HG03442 (cell line): ENCODE results near the gene TUBB2A.
"Not testable (repeated sequence)": the region's sequence is repeated elsewhere in the genome, so short reads cannot be mapped to it uniquely, and the experiment has no call there.

Experiments
- ATAC-seq: cut with Tn5 transposase; IDR thresholded peaks from one replicate; pipeline ENCODE4 v1.9.1; 2021; ENCODE audit warnings: mild to moderate bottlenecking, moderate library complexity; ENCODE audit not compliant: unreplicated experiment

The TUBB2A gene

DNA sequence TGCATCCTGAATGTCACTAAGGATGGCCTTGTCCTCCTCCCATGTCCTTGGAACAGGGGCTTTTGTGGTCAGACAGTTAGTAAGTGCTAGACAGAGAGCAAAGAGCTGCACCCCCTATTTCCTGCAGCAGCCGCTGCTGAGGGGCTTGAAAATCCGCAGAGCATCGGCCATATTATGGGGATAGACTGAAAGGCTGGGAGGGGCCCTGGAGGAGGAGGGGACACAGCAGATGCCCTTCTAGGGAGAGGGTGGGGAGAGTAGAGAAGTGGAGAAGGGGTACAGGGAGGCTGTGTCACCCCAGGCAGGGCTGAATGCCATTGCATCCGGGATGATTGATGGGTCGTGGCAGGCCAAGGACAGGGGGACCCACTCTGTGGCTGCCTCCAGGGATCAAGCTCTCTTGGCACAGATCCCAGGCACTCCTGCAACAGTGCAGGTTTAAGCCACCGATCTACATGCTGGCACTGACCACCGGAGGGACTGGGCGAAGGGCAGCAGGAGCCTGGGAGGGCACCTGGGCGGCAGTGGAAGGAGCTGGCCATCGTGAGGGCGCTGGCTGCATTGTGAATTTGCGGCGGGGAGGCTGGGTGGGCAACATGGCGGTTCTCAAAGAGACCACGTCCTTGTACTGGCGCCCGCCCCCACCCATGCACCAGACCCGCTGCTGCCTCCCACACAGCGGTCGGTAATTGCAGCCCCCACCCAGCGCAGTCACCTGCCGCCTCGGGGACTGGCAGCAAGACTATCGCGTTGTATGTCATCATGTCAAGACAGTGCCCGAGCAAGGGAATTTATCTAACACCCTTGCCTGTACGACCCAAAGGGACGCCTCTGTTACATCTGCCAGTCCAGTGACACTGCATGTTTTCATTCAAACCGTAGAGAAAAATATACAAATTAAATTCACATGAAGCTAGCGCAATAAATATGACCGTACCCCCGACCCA, 887 bp downstream of the TUBB2A start:
- ATAC-seq = not testable (repeated sequence)

DNA sequence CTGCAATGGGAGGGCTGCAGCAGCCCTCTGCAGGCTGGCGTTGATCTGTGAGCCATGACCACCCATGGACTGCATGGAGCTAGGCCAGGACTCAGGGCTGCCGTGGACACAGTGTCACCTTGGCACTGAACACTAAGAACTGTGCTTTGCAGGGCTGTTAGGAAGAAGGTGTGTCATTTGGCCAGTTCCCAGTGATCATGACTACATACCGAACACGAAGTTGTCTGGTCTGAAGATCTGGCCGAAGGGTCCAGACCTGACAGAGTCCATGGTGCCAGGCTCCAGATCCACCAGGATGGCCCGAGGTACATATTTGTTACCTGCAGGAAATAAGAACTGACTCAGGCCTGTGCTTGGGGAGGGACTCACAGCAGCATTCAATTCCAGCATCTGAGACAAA, 1.9 kb downstream of the TUBB2A start:
- ATAC-seq = not testable (repeated sequence)

DNA sequence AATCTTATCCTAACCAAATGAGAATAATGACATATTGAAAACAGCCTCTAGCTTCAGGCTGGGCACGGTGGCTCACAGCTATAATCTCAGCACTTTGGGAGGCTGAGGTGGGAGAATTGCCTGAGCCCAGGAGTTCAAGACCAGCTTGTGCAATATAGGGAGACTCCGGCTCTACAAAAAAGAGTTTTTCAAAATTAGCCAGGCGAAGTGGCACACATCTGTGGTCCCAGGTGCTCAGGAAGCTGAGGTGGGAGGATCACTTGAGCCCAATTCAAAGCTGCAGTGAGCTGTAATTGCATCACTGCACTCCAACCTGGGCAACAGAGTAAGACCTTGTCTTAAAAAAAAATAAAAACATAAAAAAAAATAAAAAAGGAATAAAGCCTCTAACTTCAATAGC, 4.7 kb downstream of the TUBB2A start:
- ATAC-seq = no peak

DNA sequence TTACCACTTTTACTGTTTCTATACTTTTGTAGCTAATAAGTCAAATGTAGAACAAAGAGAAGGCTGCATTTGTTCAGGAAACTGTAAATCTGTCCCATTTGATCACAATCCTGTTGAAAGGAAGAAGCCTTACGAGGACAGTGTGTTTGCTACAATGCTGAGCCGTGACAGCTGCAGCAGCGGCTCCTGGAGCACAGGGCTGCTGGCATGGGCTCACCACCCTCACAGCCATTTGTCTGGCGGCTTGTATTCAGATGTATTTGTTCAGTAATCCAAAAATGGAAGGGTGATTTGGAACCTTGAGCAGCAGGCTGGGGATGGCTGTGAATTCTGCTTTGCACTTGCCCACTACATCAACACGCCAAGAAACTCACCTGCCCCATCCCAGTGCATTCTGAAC, 5.7 kb downstream of the TUBB2A start:
- ATAC-seq = no peak

DNA sequence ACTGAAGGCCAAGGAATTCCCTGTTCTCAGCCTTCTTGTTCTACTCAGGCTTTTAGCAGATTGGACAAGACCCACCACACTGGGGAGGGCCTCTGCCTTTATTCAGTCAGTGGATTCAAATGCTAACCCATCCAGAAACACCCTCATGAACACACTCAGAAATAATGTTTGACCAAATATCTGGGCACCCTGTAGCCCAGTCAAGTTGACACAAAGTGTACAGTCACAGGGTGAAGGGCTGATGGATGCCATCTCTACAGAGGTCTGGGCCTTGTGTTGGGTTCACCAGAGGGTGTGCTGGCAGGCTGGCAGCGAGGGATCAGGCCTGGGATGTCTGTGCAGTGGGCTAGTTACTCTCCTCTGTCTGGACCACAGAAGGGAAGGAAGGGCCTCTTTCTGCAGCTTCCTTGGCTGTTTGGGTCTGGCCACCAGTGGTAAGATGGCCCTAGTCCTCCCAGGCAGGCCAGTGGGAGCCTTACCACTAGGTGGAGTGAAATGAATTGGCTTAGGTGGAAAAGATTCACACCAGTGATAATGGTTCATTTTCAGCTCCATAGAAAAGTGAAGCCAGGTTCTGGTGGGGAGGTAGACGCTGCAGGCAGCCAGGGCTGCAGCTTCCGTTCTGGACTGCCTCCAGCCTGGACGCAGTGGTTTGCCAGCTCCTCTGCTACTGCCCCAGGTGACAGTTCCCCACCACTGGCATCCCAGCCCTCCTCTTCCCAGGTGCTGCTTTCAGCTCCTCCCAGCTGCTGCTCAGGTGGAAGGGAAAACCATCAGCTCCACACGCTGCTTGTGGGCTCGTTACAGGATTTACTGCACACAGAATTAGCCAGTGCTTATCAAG, 9.2 kb downstream of the TUBB2A start:
- ATAC-seq = no peak

DNA sequence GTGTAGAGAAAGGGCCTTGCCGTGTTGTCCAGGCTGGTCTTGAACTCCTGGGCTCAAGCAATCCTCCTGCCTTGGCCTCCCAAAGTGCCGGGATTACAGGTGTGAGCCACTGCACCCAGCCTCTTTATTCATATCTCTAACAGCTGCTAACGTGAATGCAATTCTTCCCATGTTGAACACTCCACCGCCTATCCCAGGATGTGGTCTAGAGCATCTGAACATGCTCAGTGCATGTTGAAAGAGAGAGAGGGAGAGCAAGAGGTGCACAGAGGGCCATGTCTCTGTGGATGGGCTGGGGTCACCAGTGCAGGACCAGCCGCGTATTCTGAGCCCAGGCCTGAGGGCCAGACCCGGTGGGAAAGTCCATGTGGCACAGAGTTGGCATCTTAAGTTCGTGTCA, 12.8 kb downstream of the TUBB2A start:
- ATAC-seq = no peak

DNA sequence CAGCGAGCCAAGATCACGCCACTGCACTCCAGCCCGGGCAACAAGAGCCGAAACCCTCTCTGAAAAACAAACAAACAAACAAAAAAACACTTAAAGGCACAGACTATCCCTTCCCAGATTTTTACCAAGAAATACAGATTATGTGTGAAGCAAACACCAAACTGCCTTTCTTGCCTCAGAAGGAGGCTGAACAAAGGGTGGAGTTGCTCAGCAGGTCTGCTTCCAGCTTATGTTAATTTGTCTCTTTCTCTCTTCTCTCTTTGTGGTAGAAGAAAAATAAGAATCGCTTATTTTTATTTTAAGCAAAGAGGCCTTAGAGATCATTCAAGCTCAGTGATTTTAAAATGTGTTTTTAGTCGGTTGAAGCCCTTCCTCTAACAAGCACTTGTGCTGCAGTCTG, 14.2 kb downstream of the TUBB2A start:
- no peak for ATAC-seq

DNA sequence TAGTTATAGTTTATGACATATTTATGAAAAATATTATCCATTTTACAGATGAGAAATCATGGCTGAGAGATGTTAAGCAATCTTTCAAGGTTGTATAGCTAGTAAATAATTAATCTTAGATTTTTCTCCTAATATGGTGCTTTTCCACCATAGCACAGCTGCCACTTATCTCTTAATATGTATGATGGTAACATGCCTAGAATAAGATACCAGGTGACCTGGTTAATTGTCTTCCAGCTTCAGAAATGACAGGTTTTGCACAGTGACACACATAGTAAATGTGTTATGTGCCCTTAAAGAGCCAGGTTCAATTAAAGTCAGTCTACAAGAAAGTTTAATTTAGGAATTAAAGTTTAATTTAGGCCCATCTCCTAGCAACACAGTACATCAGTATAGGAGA, 14.8 kb downstream of the TUBB2A start:
- no peak for ATAC-seq

DNA sequence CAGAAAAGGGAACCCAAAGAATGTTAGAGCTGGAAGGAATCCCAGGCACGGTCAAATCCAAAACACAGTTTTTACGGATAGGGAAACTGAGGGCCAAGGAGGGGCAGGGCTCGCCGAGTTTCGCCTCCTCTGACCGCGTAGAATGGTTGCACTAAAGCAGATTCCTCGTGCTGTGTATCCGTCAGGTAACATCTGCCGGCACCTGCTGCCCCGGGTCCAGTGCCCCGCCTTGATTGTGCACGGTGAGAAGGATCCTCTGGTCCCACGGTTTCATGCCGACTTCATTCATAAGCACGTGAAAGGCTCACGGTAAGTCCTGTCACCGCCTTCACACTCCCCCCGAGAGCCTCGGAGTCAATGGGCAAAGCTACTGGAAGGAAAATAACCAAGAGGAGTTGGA, 17.1 kb downstream of the TUBB2A start:
- ATAC-seq = no peak

DNA sequence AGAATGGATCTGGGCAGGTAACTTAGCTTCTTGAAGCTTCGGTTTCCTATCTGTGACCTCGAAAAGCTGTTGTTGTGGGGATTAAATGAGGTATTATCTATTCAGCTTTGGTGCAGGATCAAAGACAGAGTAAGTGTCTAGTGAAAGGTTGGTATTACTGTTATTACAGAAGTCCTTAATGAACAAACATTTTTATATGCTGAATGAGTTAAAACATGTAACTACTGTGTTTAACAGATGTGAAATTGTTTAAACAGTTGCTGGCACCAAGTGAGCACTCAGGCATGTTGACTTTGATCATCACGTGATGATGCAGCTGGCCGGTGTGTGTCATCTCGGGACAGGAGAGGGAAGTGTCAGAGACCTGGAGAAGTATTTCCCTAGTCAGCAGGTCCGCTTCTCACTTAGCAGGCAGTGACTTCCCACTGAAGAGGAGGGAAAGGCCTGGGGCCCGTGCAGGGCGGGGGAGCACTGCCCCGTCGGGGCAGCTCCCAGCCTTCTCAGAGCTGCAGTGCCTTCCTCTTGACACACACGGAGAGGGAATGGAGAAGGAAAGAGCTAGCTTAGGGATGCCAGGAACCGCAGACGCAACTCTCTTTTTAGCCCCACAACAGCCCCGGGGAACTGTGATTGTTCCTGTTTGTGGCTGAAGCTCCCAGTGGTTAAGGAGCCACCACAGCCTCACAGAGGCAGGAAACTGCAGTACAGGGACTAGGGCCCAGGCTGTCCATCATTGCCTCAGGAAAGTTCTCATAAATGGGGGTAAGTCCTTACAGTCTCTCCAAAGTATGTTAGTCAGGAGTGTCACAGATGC, 18.0 kb downstream of the TUBB2A start:
- ATAC-seq = no peak

DNA sequence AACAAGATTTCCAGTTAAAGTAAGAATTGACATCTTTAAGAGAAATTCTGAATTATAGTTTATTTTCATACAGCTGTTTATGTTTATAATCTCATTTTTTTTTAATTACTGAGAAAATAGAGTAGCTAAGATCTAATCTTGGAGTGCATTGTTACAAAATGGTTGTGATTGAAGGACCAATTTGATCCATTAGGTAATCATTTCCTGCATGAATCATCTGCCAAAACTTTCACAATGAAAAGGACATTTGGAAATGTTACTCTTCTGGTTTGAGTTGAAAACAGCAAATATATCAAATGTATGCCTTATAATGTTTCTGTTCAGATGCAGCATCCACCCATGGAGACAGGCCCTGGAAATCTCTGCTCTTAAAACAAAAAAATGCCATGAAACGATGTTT, 19.0 kb downstream of the TUBB2A start:
- ATAC-seq = no peak

DNA sequence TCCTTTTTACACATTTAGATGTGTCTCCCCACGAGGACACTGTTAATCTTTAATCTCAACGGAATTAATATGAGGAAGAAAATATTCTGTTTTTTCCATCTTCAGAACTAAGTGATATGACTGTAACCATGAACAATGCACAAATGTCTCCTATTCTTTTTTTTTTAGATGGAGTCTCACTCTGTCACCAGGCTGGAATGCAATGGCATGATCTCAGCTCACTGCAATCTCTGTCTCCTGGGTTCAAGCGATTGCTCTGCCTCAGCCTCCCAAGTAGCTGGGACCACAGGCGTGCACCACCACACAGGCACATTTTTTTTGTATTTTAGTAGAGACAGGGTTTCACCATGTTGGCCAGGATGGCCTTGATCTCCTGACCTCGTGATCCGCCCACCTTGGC, 19.5 kb downstream of the TUBB2A start:
- ATAC-seq = not testable (repeated sequence)

DNA sequence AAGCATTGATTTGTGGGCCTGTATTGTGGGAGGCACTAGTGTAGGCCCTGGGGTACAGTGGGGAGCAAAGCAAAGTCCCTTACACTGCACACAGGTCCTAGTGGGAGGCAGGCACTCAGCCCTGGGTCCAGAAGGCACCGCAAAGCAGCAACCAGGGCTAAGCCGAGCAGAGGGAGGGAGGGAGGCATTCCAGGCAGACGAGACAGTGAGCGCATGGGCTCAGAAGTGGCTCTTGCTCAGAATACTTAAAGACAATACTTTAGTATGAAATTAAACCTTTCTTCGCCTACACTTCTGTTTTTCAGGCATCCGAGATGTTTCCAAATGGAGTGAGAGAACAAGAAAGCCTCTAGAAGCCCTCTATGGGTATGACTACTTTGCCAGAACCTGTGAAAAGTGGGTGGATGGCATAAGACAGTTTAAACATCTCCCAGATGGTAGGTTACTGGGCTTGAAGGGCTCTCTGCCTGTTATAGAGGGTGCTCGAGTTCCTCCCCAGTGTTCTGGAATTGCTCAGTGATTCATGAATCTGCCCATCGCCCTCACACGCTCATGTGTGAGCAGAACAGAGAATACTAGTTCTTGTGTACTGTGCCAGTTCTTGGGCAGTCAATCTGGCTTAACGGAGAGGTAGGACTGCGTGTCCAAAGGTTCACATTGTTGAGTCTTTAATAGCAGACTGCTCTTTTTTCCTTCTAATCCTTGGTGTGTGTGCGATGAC, 20.1 kb downstream of the TUBB2A start:
- ATAC-seq = no peak

DNA sequence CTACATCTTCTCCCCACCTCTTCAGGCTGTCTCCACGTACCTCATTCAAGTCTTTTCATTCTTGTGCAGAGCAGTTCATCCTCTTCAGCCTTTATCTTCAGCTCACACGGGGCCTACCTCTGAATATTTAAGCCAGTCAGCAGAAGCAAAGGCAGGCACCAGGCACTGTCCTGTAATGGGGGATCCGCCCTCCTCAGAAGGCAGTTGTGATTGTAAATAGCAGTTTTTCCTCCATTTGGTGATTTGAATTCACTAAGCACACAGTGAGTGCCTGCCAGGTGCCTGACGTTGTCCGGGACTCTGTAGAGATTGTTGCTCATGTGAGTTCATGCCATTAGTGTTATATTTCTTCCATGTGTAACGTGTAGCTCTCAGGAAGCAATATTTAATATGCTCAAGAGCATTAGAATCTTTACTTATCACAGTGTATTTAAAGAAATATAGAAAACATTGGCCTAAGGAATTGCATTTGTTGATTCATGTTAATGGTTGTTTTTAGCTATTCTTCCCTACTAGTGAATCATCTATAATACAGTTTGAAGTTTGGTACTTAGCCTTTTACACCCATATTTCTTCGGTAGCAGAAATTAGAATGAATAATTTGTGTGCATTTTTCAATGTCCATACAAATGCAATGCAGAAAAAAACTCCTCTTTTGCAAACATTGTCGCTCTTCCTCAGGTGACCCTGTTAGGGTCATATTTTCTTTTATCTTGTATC, 20.9 kb downstream of the TUBB2A start:
- no peak for ATAC-seq

DNA sequence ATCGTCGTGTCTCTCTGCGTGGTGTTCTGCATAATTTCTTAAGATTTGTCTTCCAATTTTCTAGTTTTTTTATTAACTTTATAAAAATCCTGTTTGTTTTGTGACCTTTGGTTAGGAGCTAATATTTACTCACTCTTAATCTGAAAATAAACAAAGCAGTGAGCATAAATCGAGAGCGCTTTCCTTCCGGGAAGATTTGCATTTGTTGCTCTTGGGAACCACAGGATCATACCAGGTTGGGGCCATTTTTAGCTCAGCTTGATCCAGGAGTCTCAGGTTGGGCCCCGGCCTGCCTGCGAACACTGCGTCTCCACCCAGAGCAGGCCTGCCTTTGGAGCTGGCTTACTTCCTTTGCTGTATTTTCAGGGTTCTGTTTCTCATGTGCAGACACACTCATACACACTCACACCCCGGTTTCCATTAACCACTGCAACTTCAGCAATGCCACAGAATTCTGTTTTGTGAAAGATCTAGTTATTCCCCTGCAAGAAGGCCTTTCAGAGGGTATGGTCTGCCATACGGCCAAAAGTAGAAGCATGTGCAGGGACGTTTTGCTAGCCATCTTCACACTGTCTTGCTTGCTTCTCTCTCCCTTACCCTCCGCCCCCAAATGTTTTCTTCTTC, 21.6 kb downstream of the TUBB2A start:
- no peak for ATAC-seq

DNA sequence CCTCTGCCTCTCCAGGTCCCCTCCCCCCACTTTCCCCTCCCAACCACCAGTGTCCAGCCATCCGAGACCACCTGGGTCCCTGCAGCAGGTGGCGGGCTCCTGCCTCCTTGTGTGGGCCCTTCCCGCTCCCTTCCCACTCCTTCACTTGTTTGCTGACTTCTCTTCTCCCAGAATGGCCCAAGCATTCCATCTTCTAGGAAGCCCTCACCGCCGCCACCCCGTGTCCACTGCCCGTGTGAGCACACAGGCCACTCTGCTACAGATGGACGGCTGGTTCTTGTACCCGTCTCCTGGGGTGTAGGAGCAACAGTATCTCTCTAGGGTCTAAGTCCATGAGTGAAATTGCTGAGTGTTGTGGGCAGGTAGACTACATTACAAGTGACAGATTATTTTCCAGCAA, 23.8 kb downstream of the TUBB2A start:
- ATAC-seq = no peak

DNA sequence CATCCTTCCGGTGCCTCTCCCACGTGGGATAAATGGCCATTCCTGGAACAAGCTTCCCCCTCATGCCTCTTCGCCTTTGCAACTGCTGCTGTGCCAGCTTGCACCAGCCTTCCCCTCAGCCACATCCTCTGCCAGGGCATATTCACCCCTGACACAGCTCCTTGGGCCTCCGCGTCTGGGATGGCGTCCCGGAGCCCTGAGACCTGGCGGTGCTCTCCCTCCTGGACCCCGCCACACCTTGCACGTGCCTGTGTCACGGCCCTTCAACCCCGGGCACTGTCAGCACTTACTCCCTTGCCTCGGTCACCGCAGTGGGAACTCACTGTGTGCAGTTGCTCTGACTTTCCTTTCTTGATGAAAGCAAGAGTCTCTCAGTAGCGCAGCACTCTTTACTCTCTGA, 25.6 kb downstream of the TUBB2A start:
- ATAC-seq = no peak

DNA sequence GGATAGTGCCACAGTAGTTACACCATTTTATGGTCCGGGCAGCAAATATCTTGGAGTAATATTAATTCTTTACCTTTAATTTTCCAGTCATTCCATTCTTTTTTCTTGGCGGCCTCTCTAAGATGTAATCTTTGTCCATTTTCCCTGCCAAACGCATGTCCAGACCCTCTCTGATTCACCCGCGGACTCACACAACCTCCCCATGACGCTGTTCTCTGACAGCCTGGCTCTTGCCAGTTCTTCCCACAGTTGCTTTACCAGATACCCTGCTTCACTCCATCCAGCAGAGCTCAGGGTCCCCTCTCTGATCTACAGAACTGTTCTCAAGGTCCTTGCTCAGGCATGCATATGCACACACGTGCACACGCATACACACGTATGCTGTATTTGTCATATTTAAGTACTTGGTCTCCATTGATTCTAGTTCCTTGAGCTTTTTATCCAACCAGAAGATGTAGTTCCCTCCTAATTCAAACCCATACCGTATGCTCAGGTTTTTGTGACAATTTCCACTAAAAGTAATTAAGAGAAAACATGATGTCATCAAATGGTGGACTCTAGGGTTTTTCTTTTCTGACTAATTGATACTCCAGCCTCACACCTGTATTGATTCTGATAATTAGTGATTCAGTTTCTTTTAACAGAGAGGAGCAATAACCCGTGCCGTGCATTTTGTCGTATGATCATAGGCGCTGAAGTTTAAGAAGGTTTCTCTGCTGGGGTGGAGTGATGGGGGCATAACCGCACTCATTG, 28.8 kb downstream of the TUBB2A start:
- no peak for ATAC-seq

DNA sequence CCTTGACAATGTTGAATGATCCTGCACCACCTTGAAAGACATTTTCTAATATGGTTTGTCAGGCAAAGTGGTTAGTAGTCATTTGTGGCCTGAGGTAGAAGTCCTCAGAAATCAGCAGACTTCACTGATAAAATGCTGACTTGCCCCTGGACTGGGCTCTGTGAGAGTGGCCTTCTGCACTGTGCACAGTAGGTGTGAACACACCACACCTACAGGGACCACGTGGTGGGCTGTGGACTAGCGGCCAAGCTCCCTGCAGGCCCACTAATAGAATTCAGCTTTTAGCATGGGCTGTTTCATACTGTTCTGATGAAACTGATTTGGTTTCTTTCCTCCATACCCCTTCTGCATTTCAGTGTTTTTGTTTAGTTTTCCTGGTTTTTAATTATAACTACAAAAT, 31.5 kb downstream of the TUBB2A start:
- no peak for ATAC-seq
